Glutamatergic neuron (in vitro differentiated cells): ENCODE measurements around the gene MAP2K6. TPM values are rescaled to one million over a fixed set of nuclear protein-coding genes. Genes with fewer than 3 reads are reported as not detected.
A peak's percentile ranks its signal among the peaks of the same experiment; 100 is the strongest.

Source experiments
- DNase-seq: peaks from one replicate; pipeline ENCODE4 v3.0.0; 2022
- H3K27ac Mint-ChIP-seq: one replicate; pipeline ENCODE4 v1.8.0; 2020; ENCODE audit warnings: mild to moderate bottlenecking, mixed read lengths, inconsistent platforms; ENCODE audit not compliant: unreplicated experiment
- H3K27me3 Mint-ChIP-seq: one replicate; pipeline ENCODE4 v1.8.0; 2020; ENCODE audit warnings: mild to moderate bottlenecking, moderate library complexity, mixed read lengths, inconsistent platforms; ENCODE audit not compliant: unreplicated experiment
- H3K36me3 Mint-ChIP-seq: one replicate; pipeline ENCODE4 v1.8.0; 2020; ENCODE audit warnings: mild to moderate bottlenecking, mixed read lengths, inconsistent platforms; ENCODE audit not compliant: unreplicated experiment
- H3K4me1 Mint-ChIP-seq: one replicate; pipeline ENCODE4 v1.8.0; 2020; ENCODE audit warnings: mild to moderate bottlenecking, low read depth, mixed read lengths, inconsistent platforms; ENCODE audit not compliant: unreplicated experiment
- H3K4me3 Mint-ChIP-seq: one replicate; pipeline ENCODE4 v1.8.0; 2020; ENCODE audit warnings: mild to moderate bottlenecking, mixed read lengths, inconsistent platforms; ENCODE audit not compliant: unreplicated experiment
- H3K9me3 Mint-ChIP-seq: one replicate; pipeline ENCODE4 v1.8.0; 2020; ENCODE audit warnings: mild to moderate bottlenecking, moderate library complexity, mixed read lengths, inconsistent platforms; ENCODE audit not compliant: unreplicated experiment
- CTCF ChIP-seq: fragments of 200-600 bp; sonication (generic); IDR thresholded peaks from one replicate; pipeline ENCODE4 v1.5.0; 2021; ENCODE audit not compliant: partially characterized antibody, unreplicated experiment
- total RNA-seq: library from RNA; stranded (reverse); fragmentation: NEBNext Ultra II Directional; extraction: Animal tissue kit (Norgen Biotek cat#: 25700); gene quantifications from one replicate; pipeline ENCODE4 v1.2.1, GENCODE V29; 2021; ENCODE audit not compliant: unreplicated experiment

MAP2K6 gene
- total RNA-seq, 1 donor from 2014 or later = 28.3 TPM

GRCh38 chr17:69415431-69415830, 934 bp downstream of the MAP2K6 start:
- no peak for TF ChIP-seq CTCF
- Mint-ChIP-seq H3K27ac (no peak overlapping the region), H3K36me3 (no peaks in the 10 kb centered on the region), H3K27me3 (no peaks in the 10 kb centered on the region), H3K9me3 (no peaks in the 10 kb centered on the region), H3K4me3 (no peak overlapping the region), H3K4me1 (no peaks in the 10 kb centered on the region)
- no peak for DNase-seq

GRCh38 chr17:69417545-69418483, 3.3 kb downstream of the MAP2K6 start:
- Mint-ChIP-seq H3K27ac (no peak overlapping the region), H3K4me3 (peak overlapping the region; percentile 64), H3K9me3 (no peaks in the 10 kb centered on the region), H3K4me1 (no peaks in the 10 kb centered on the region), H3K27me3 (no peaks in the 10 kb centered on the region), H3K36me3 (no peaks in the 10 kb centered on the region)
- DNase-seq = no peak
- TF ChIP-seq CTCF = no peak

- Mint-ChIP-seq H3K4me3 (no peak overlapping the region), H3K9me3 (peaks cover under 1% of the 10 kb centered on the region), H3K27ac (no peak overlapping the region), H3K27me3 (peaks cover under 1% of the 10 kb centered on the region), H3K4me1 (no peaks in the 10 kb centered on the region), H3K36me3 (no peaks in the 10 kb centered on the region)
- DNase-seq = no peak
- no peak for TF ChIP-seq CTCF
Observed at GRCh38 chr17:69418535-69418934, 4.0 kb downstream of the MAP2K6 start.

GRCh38 chr17:69423450-69423849, 9.0 kb downstream of the MAP2K6 start:
- H3K4me1 Mint-ChIP-seq = no peaks in the 10 kb centered on the region
- H3K36me3 Mint-ChIP-seq = no peaks in the 10 kb centered on the region

More at GRCh38 chr17:69423450-69423849, 9.0 kb downstream of the MAP2K6 start:
- no peak for DNase-seq
- no peak overlapping the region for H3K4me3 Mint-ChIP-seq
- H3K9me3 Mint-ChIP-seq = peaks cover 2% of the 10 kb centered on the region
- no peak overlapping the region for H3K27ac Mint-ChIP-seq
- peaks cover 3% of the 10 kb centered on the region for H3K27me3 Mint-ChIP-seq
- TF ChIP-seq CTCF = no peak
